Stimulated activated memory B cell treated with anti-CD40 and anti-IgM and Interleukin-4, amounts not matched to agents 10 μg/mL and 1 μg/mL and 100 μg/mL, for 72 hours (primary cell): ENCODE results near the gene WDR86.

Source experiments
- ATAC-seq: fragments of 150-1000 bp; cut with Tn5 transposase; 2 replicates; pipeline ENCODE4 v1.10.0; 2021
- H3K27ac Mint-ChIP-seq: one replicate; pipeline ENCODE4 v1.8.0; 2022; ENCODE audit warnings: mild to moderate bottlenecking, mixed read lengths
- H3K27me3 Mint-ChIP-seq: one replicate; pipeline ENCODE4 v1.8.0; 2022; ENCODE audit warnings: mixed read lengths
- H3K36me3 Mint-ChIP-seq: one replicate; pipeline ENCODE4 v1.8.0; 2022; ENCODE audit warnings: mixed read lengths
- H3K4me1 Mint-ChIP-seq: one replicate; pipeline ENCODE4 v1.8.0; 2022; ENCODE audit warnings: mixed read lengths
- H3K4me3 Mint-ChIP-seq: one replicate; pipeline ENCODE4 v1.8.0; 2022; ENCODE audit warnings: mild to moderate bottlenecking, moderate library complexity, mixed read lengths
- H3K9me3 Mint-ChIP-seq: one replicate; pipeline ENCODE4 v1.8.0; 2022; ENCODE audit warnings: mixed read lengths

The WDR86 gene

GRCh38 chr7:151424799-151425198 lies 15.0 kb upstream of the WDR86 start:
- Mint-ChIP-seq H3K4me3 (no peak overlapping the region), H3K4me1 (peaks cover 11% of the 10 kb centered on the region), H3K9me3 (peaks cover 14% of the 10 kb centered on the region), H3K27ac (no peak overlapping the region), H3K27me3 (peaks cover 70% of the 10 kb centered on the region), H3K36me3 (no peaks in the 10 kb centered on the region)
- ATAC-seq, result no peak

- H3K4me1 Mint-ChIP-seq, result peaks cover 6% of the 10 kb centered on the region
- H3K4me3 Mint-ChIP-seq, result no peak overlapping the region
- H3K9me3 Mint-ChIP-seq, result peaks cover 14% of the 10 kb centered on the region
- H3K36me3 Mint-ChIP-seq, result no peaks in the 10 kb centered on the region
- H3K27me3 Mint-ChIP-seq, result peaks cover 67% of the 10 kb centered on the region
- no peak overlapping the region for H3K27ac Mint-ChIP-seq
- ATAC-seq, result no peak
Observed at GRCh38 chr7:151423936-151424335, 14.1 kb upstream of the WDR86 start.

GRCh38 chr7:151423226-151423625 lies 13.4 kb upstream of the WDR86 start:
- Mint-ChIP-seq H3K9me3 (peaks cover 16% of the 10 kb centered on the region), H3K4me3 (no peak overlapping the region), H3K27ac (no peak overlapping the region), H3K4me1 (peaks cover 3% of the 10 kb centered on the region), H3K27me3 (peaks cover 61% of the 10 kb centered on the region), H3K36me3 (peaks cover 2% of the 10 kb centered on the region)
- no peak for ATAC-seq

- no peak overlapping the region for H3K4me3 Mint-ChIP-seq
- no peaks in the 10 kb centered on the region for H3K4me1 Mint-ChIP-seq
- ATAC-seq, result no peak
- peaks cover 54% of the 10 kb centered on the region for H3K27me3 Mint-ChIP-seq
- no peak overlapping the region for H3K27ac Mint-ChIP-seq
- peaks cover 18% of the 10 kb centered on the region for H3K9me3 Mint-ChIP-seq
- peaks cover 6% of the 10 kb centered on the region for H3K36me3 Mint-ChIP-seq
Observed at GRCh38 chr7:151422212-151422611, 12.4 kb upstream of the WDR86 start.

GRCh38 chr7:151420144-151420543 lies 10.3 kb upstream of the WDR86 start:
- peaks cover 18% of the 10 kb centered on the region for H3K9me3 Mint-ChIP-seq
- H3K36me3 Mint-ChIP-seq, result peaks cover 6% of the 10 kb centered on the region
- no peak for ATAC-seq
- H3K4me3 Mint-ChIP-seq, result no peak overlapping the region
- H3K27me3 Mint-ChIP-seq, result peaks cover 48% of the 10 kb centered on the region
- H3K4me1 Mint-ChIP-seq, result no peaks in the 10 kb centered on the region
- H3K27ac Mint-ChIP-seq, result no peak overlapping the region

- no peak overlapping the region for H3K4me3 Mint-ChIP-seq
- H3K4me1 Mint-ChIP-seq, result peaks cover 6% of the 10 kb centered on the region
- peaks cover 6% of the 10 kb centered on the region for H3K36me3 Mint-ChIP-seq
- H3K27me3 Mint-ChIP-seq, result peaks cover 59% of the 10 kb centered on the region
- ATAC-seq, result no peak
- H3K27ac Mint-ChIP-seq, result no peak overlapping the region
- peaks cover 13% of the 10 kb centered on the region for H3K9me3 Mint-ChIP-seq
Observed at GRCh38 chr7:151416941-151417315, 7.1 kb upstream of the WDR86 start.

GRCh38 chr7:151416112-151416940 lies 6.5 kb upstream of the WDR86 start:
- Mint-ChIP-seq H3K4me3 (no peak overlapping the region), H3K36me3 (peaks cover 6% of the 10 kb centered on the region), H3K27ac (no peak overlapping the region), H3K4me1 (peaks cover 11% of the 10 kb centered on the region), H3K27me3 (peaks cover 59% of the 10 kb centered on the region), H3K9me3 (peaks cover 9% of the 10 kb centered on the region)
- no peak for ATAC-seq

GRCh38 chr7:151415375-151416105 lies 5.7 kb upstream of the WDR86 start:
- Mint-ChIP-seq H3K4me1 (peaks cover 19% of the 10 kb centered on the region), H3K36me3 (peaks cover 6% of the 10 kb centered on the region), H3K9me3 (peaks cover 7% of the 10 kb centered on the region), H3K4me3 (no peak overlapping the region), H3K27me3 (peaks cover 59% of the 10 kb centered on the region), H3K27ac (no peak overlapping the region)
- no peak for ATAC-seq

- no peak for ATAC-seq
- H3K9me3 Mint-ChIP-seq, result peaks cover 2% of the 10 kb centered on the region
- peaks cover 65% of the 10 kb centered on the region for H3K27me3 Mint-ChIP-seq
- peaks cover 4% of the 10 kb centered on the region for H3K36me3 Mint-ChIP-seq
- H3K4me3 Mint-ChIP-seq, result no peak overlapping the region
- H3K27ac Mint-ChIP-seq, result no peak overlapping the region
- peaks cover 31% of the 10 kb centered on the region for H3K4me1 Mint-ChIP-seq
Observed at GRCh38 chr7:151413241-151413640, 3.4 kb upstream of the WDR86 start.

GRCh38 chr7:151412318-151412717 lies 2.5 kb upstream of the WDR86 start:
- Mint-ChIP-seq H3K9me3 (no peaks in the 10 kb centered on the region), H3K4me3 (no peak overlapping the region), H3K27ac (no peak overlapping the region), H3K36me3 (no peaks in the 10 kb centered on the region), H3K27me3 (peaks cover 70% of the 10 kb centered on the region), H3K4me1 (peaks cover 31% of the 10 kb centered on the region)
- no peak for ATAC-seq

- no peaks in the 10 kb centered on the region for H3K9me3 Mint-ChIP-seq
- peaks cover 70% of the 10 kb centered on the region for H3K27me3 Mint-ChIP-seq
- no peaks in the 10 kb centered on the region for H3K36me3 Mint-ChIP-seq
- H3K4me3 Mint-ChIP-seq, result no peak overlapping the region
- no peak overlapping the region for H3K27ac Mint-ChIP-seq
- H3K4me1 Mint-ChIP-seq, result peaks cover 31% of the 10 kb centered on the region
- peak; percentile 48 for ATAC-seq
Observed at GRCh38 chr7:151411551-151411950, 1.7 kb upstream of the WDR86 start.

- Mint-ChIP-seq H3K36me3 (no peaks in the 10 kb centered on the region), H3K4me3 (peak overlapping the region; percentile 43), H3K9me3 (no peaks in the 10 kb centered on the region), H3K27ac (no peak overlapping the region), H3K27me3 (peaks cover 78% of the 10 kb centered on the region), H3K4me1 (peaks cover 31% of the 10 kb centered on the region)
- ATAC-seq, result no peak
Observed at GRCh38 chr7:151410405-151411390, 860 bp upstream of the WDR86 start.

- peaks cover 35% of the 10 kb centered on the region for H3K4me1 Mint-ChIP-seq
- peak overlapping the region; percentile 74 for H3K4me3 Mint-ChIP-seq
- no peak overlapping the region for H3K27ac Mint-ChIP-seq
- peaks cover 80% of the 10 kb centered on the region for H3K27me3 Mint-ChIP-seq
- no peaks in the 10 kb centered on the region for H3K36me3 Mint-ChIP-seq
- no peaks in the 10 kb centered on the region for H3K9me3 Mint-ChIP-seq
- ATAC-seq, result peak; percentile 60
Observed at GRCh38 chr7:151408839-151409666, 785 bp downstream of the WDR86 start.

- Mint-ChIP-seq H3K27me3 (peaks cover 74% of the 10 kb centered on the region), H3K4me1 (peaks cover 36% of the 10 kb centered on the region), H3K9me3 (no peaks in the 10 kb centered on the region), H3K36me3 (no peaks in the 10 kb centered on the region), H3K4me3 (peak overlapping the region; percentile 74), H3K27ac (no peak overlapping the region)
- ATAC-seq, result no peak
Observed at GRCh38 chr7:151408498-151408838, 1.4 kb downstream of the WDR86 start.
